DMS114 treated with DMSO at 0.1 percent for 48 hours (cell line): ENCODE data around the gene CHD2.
"Not testable (repeated sequence)": the region's sequence is repeated elsewhere in the genome, so short reads cannot be mapped to it uniquely, and the experiment has no call there.

Experiments
- DNase-seq: peaks from one replicate; lab custom pipeline; 2025; ENCODE audit not compliant: unreplicated experiment; lab: John Stamatoyannopoulos, UW

Gene CHD2

DNA sequence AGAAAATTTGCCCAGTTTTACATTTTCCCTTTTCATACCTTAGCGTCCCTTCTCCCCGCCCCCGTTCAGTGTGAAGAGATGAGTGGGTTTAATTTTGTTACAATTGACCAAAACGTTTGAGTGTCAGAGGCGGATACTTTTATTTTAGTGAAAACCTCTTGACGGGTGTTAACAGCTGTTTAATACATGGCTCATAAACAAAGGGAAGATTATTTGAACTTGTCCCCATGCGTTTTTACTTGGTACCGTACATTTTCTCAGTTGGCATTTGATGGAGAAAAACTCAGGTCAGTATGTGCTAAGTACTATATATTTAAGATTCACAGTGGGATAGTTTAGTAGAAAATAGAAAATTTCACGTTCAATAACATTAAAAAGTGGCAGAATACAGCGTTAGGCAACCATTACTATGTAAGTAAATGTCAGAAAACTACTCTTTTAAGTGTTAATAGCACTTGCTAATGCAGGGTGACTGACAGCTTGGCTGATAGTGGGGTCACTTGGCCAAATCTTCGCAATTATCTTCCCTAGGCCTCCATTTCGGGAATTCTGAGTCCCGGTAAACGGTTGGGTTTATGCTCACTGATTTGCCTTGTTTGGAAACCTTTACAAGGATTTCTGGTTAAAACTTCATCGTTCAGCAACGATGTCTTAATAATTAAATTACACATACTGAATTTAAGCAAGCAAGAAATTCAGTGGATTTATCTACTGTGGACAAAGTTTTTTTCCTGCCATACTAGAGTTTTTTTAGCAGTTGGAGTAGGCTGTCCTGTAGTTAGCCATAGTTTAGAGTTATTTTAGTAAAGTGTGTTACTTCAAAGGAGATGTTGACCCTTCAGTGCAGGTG is 4.8 kb downstream of the CHD2 start:
- DNase-seq, result no peak

DNA sequence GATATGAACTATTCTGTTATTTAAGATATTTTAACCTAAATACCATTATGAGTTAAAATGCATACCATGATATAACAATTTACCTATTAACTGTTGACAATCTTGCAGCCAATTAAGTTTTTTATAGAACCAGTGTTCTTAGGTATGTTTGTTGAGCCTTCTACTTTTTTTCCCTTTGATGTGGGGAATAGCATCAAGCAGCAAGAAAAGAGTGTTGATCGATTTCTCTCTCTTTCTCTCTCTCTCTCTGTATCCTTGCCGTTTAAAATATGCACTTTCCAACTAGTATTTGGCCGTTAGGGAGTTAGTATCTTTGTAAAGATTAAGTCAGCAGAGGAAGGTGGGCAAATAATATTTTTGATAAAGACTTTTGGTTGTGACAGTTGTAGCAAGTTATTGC is 5.9 kb downstream of the CHD2 start:
- DNase-seq, result no peak

DNA sequence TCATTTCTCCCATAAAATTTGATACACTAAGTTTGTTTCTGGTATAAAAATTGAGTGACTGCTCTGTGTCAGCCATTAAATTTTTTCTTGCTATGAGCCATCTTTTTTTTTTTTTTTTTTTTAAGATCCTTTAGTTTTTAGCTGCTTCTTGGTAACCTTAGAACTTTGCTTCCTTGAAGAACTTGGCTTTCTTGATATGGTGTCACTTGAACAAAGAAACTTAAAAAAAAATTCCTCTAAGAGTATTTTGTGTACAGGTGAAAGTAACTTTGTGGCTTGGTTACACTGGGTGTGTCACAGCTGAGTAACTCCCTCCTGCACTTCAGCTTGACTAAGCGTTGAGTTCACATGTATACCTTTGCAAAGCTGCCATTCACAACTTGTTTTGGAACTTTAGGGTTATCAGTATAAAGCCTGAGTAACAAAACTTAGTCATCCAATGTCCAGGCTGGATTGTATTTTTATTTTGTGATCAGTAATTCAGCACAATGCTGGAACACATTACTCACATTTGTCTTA is 6.5 kb downstream of the CHD2 start:
- DNase-seq, result no peak

DNA sequence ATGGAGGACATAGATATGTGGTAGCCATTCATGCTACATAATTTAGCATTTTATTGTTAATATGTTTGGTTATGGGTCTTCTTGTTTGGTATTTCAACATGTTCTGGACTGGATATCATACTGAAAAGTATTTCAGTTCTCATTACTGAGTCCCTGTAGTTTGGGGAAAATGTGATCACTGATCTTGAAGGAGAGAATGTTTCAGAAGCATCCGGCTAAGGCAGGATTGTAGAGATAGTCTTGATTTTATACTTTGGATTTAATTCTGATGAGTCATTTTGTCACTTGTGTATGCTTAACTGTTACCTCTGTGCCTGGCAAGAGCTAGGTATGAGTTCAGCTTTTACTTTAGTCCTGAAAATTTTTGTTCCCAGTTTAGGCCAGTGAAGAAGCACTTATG is 7.1 kb downstream of the CHD2 start:
- no peak for DNase-seq

DNA sequence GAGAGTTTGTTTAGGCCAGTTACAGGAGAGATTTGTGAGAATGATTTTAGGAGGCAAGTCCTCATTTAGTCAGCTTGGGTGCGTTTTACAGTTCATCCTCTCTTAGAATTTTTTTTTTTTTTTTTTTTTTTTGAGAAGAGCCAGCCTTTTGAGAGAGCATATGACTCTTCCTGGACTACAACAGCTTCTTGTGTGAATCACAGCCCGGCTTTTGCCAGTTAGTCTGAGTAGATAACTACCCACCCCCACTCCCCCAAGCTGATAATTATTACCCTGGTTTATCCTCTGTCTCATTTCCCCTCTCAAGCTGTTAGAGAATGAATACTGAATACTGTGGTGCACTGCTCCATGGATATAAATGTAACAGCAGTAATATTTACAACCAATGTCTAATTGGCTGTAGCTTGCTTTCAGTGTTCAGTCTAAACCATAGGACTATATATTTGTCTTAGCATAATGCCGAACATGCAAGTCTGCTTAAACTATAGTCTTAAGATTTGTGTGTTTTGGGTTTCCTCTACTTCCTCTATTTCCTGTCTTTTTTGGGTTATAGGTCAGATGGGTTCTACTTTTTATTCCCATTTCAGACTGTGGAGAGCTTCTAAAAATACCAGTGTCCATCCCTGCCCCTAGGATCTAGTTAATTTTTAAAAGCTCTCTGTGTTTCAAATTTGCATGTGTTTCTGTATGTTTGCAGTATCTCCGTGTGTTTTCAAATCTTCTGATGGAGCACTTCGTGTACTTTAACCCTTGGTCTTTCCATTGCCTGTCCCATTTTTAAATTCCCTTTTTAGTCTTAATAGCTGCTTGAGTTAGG is 8.0 kb downstream of the CHD2 start:
- DNase-seq, result no peak

DNA sequence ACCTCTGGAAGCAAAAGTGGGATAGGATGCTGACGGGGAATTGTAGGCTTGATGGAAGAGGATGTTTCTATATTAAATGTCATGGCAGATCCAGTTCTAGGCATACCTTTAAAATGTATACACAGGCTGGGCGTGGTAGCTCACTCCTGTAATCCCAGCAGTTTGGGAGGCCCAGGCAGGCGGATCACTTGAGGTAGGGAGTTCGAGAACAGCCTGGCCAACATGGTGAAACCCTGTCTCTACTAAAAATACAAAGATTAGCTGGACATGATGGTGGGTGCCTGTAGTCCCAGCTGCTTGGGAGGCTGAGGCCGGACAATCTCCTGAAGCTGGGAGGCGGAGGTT is 8.6 kb downstream of the CHD2 start:
- DNase-seq, result no peak

DNA sequence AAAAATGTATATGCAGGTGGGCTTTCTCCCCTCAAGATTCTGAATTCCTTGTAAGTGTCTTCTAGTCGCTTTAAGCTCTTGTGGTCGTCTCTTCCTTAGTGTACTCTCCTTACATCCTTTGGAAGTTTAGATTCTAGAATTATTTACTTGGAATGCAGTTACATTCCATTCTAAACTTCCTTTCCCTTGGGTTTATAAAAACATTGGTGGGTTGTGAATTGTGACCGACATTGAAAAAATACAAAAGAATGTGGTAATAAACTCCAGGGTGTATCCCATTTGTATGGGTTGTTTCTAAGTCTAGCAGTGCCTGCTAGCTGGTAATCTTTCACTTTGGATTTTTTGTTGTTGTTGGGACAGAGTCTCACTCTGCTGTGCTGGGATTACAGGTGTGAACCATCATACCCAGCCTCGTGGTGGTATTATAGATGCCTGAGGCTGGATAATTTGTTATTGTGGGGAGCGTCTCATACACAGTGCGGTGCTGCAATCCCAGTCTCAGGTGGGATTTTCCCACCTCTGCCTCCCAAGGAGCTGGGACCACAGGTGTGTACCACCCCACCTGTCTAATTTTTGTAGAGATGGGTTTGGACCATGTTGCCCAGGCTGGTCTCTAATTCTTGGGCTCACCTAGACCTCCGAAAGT is 9.1 kb downstream of the CHD2 start:
- DNase-seq, result no peak

DNA sequence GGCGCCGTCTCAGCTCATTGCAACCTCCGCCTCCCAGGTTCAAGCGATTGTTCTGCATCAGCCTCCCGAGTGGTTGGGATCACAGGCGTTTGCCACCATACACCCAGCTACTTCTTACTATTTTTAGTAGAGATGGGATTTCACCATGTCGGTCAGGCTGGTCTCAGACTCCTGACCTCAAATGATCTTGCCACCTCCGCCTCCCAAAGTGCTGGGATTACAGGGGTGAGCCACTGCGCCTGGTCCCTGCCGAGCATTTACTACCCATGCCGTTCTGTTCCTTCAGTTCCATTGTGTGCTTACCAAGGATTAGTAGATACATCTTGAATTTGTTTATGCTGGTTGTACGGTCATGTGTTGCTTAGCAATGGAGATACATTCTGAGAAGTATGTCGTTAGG is 10.3 kb downstream of the CHD2 start:
- no peak for DNase-seq

DNA sequence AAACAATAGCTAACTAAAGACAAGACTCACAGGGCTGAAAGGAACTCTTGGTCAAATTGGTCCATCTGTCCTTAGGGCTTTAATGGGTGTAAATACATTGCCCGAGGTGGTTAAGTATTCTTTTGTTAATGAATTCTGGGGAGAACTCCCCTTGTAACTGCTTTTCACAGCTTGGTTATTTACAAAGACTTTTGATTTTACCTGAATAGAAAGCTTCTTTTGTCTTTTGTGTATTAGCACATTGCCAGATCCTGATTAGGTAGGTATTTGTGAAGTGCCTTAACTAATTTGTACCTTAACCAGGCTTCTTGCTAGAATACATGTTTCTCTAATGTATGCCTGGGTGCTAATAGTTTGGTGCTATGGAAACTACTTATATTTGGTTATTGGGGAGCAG is 14.0 kb downstream of the CHD2 start:
- no peak for DNase-seq

DNA sequence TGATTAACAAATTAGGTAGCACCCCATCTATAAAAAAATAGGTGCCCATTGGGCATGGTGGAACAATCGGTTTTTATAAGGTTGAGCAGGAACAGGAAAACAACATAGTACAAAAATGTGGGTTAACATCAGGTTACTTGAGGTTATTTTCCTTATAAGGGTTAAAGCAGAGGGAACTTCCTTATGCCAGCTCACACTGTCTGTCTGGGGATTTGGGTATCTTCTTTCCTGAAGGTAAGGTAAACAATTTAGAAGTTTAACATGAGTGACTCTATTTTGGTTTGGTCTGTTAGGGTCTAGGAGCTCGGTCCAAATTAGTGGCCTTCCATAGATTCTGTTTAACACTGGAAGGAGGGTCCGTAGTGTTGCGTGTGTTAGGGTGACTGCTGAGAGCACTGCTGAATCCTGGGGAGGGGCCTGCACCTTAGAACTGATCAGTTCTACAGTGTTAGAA is 14.7 kb downstream of the CHD2 start:
- no peak for DNase-seq

DNA sequence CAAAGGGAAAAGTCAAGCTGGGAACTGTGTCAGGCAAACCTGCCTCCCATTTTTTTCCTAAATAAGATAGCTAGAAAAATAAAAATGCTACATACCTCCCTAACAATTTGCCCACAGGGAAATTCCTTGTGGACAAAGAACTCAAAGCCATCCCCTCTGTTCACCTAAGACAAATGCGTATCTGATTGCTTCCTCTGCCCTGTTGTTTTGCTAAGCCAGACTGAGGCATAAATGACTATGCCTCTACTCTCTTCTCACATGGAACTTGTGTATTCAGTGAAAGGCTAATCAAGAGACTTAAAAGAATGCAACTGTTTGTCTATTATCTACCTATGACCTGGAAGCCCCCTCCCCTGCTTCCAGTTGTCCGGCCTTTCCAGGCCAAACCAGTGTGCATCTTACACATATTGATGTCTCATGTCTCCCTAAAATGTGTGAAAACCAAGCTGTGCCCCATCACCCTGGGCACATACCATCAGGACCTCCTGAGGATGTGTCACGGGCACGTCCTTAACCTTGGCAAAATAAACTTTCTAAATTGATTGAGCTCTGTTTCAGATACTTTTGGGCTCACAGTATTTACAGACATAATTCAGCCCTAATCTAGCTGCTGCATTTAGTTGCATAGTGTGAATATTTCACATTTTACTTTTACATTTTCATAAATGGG is 15.8 kb downstream of the CHD2 start:
- no peak for DNase-seq

DNA sequence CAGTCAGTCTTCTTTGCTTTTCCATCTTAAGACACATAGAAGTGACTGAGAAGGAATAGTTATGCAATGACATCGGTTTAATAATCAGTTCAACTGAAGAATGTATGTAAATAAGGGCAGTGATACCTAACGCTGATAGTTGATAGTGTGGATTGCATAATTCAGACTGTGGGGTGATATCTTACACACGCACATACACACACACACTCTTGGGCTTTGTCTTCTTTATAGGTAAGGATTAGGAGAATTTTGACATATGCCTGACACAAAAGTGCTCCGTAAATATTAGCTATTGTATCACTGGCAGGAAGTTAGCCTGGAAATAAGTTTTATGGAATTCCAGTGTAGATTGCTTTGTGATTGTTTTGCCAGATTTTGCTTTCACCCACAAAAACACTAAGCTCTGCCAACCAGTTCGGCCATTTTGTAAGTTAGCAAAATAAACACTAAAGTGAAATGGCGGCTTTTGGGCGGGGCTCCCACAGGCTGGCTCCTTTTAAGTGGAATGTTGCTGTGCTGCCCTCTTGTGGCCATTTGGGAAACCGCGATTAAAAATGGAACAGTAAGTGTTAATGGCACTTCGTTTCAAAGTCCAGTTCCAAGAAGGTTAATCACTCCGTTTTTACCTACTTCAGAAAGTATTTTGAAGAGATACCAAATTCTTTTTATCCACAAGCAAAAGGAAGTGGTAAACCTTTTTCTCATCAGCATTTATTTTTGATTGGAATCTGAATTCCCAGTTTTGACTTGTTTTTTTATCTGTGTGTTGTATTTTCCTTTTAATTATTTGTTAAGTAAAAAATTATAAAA is 17.7 kb downstream of the CHD2 start:
- peak; percentile 95 for DNase-seq

DNA sequence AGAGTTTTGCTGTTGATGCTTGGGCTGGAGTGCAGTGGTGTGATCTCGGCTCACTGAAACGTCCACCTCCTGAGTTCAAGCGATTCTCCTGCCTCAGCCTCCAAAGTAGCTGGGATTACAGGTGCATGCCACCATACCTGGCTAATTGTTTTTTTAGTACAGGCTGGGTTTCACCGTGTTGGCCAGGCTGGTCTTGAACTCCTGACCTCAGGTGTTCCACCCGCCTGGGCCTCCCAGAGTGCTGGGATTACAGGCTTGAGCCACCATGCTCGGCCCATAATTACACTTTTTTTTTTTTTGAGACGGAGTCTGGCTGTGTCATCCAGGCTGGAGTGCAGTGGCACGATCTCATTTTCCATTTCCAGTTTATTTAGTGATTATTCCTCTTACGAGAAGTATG is 18.8 kb downstream of the CHD2 start:
- DNase-seq, result not testable (repeated sequence)

DNA sequence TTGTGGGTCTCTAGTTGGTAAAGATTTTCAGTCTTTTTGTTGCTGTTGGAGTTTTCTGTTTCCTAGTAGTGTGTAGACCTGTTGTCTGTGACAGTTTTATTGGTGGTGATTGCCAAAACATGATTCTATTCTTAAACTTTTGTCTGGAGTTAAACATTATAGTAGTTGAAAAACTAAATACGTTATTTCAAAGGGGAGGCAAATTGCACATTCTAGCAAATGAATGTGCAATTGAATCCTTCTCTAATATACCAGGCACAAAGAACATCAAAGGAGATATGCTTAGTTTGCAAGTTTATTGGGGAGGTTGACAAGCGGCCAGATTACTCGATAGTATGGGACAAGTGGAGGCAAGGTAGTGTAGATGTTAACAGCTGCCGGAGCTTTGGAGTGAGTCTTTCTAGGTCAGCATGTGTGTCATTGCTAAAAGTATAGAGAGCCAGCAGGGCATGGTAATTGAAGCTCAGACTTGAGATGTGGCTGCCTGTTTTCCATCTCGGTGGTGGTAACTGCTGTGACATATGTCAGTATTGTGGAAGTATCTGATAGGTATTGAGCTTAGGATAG is 20.6 kb downstream of the CHD2 start:
- DNase-seq, result no peak

DNA sequence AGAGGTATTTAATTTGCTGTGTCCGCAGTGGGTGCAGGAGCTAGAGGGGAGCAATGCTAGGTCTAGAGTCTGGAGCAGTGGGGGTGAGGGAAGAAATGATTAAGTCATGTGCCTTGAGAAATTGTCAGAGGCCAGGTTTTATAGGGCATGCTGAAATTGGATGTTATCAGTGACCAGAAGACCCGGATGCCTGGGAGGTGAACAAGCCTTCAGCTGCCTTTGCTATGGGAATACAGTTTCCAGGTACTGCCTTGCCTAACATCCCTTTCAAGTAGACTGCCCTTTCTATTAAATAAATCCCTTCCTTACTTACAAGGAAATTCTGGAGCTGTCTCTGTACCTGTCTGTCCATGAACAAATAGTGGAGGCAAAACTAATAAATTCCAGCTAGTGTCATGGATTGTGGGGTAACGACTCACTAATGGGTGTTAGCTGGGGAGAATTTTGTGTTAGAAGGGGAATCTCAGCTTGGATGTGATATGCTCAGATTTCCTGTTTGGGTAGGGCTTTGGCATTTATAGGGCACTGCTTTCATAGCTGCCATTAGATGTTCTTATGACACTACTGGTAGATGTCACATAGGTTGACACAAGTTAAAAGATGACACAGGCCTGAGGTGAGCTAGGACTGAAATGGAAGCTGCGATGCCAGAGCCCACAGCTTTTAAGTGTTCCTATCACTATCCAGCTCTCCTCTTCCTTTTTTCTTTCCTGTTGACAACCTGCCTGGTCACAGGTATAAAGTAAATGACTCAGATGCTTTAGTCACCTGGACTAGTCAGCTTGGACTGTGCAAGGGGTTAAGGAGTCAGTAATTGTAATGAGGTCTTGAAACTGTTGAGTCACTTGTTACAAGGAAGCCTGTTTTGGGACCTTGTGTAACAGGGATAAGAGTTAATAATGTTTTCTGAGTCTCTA is 21.3 kb downstream of the CHD2 start:
- DNase-seq, result no peak

DNA sequence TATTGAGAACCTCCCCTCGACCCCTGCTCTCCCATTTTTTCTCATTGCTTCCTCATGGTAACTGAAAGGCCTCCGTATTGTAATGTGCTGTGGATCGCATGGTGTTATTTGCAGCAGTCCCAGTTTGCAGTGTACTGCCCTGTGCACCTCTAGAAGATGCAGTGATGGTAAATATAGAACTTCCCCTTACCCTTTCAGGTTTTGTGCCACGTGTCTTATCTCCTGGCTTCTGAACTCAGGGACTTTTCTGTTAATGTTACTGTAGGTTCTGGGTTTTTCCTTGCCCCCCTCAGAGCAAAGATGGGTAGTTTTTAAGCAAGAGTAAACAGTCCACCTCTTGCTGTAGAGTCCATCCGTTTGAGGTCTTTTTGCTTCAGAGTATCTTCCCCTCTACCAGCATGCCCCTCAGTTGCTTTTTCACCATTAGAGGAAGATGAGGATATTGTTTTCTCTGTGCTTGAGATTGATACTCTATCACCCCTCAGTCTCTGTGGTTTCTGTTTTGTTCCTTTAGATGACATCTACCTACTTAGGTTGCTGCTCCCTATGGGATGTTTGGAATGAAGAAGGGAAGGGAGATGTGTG is 22.4 kb downstream of the CHD2 start:
- DNase-seq, result no peak

DNA sequence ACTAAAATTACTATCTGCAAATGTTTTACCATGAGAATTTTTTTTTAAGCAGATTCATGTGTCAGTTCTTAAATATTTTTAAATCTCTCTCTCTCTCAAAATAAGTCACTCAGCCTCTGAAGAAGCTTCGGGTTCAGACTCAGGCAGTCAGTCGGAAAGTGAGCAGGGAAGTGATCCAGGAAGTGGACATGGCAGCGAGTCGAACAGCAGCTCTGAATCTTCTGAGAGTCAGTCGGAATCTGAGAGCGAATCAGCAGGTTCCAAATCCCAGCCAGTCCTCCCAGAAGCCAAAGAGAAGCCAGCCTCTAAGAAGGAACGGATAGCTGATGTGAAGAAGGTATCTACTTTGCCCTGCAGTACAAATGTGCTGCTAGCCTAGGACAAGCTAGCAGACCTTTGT is 24.1 kb downstream of the CHD2 start:
- DNase-seq, result no peak

DNA sequence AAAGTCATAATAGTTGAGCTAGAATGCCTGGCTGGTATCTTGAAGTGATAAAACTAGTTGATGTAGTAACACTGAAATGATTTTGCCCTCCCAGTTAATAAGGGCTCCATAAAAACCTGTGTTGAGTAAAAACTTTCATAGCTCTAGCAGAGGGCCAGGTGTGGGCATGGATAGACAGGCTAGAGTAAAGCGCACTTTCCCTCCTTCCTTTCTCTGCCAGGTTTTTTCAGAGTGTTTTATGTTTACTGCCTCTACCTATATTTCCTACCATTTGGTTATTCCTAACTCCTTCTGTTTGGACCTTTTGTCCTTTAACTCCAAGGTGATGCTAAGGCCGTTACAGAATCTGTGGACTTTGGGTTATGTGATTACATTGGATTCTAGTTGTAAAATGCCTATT is 25.3 kb downstream of the CHD2 start:
- DNase-seq, result no peak
